Left forelimb (tissue), 1 donor: ENCODE measurements around the gene MSANTD1.

Source experiments
- DNase-seq: peaks from one replicate; pipeline ENCODE4 v3.0.0-alpha.2; 2018; ENCODE audit warnings: low spot score

The MSANTD1 gene

GRCh38 chr4:3263876-3264193, 14.9 kb downstream of the MSANTD1 start:
- DNase-seq, result no peak

- no peak for DNase-seq
Measured at GRCh38 chr4:3266076-3266475, 17.1 kb downstream of the MSANTD1 start.

GRCh38 chr4:3267576-3268394, 18.8 kb downstream of the MSANTD1 start:
- DNase-seq, result peak; percentile 52

GRCh38 chr4:3268395-3269104, 19.6 kb downstream of the MSANTD1 start:
- peak; percentile 36 for DNase-seq

GRCh38 chr4:3269105-3269927, 20.4 kb downstream of the MSANTD1 start:
- peak; percentile 50 for DNase-seq

GRCh38 chr4:3269991-3270611, 21.1 kb downstream of the MSANTD1 start:
- peak; percentile 63 for DNase-seq

- DNase-seq, result no peak
Measured at GRCh38 chr4:3271131-3271530, 22.2 kb downstream of the MSANTD1 start.

GRCh38 chr4:3276986-3277385, 28.0 kb downstream of the MSANTD1 start:
- no peak for DNase-seq

GRCh38 chr4:3280466-3280865, 31.5 kb downstream of the MSANTD1 start:
- DNase-seq, result no peak

GRCh38 chr4:3283483-3283882, 34.5 kb downstream of the MSANTD1 start:
- no peak for DNase-seq

GRCh38 chr4:3283916-3284315, 35.0 kb downstream of the MSANTD1 start:
- DNase-seq, result no peak

- DNase-seq, result no peak
Measured at GRCh38 chr4:3284734-3285557, 36.0 kb downstream of the MSANTD1 start.

- peak; percentile 65 for DNase-seq
Measured at GRCh38 chr4:3285558-3286334, 36.8 kb downstream of the MSANTD1 start.

GRCh38 chr4:3286335-3287175, 37.6 kb downstream of the MSANTD1 start:
- DNase-seq, result no peak

GRCh38 chr4:3287271-3287971, 38.5 kb downstream of the MSANTD1 start:
- peak; percentile 59 for DNase-seq

- DNase-seq, result peak; percentile 59
Measured at GRCh38 chr4:3287972-3288570, 39.1 kb downstream of the MSANTD1 start.

GRCh38 chr4:3288571-3289094, 39.7 kb downstream of the MSANTD1 start:
- DNase-seq, result peak; percentile 58

GRCh38 chr4:3290476-3290875, 41.5 kb downstream of the MSANTD1 start:
- no peak for DNase-seq
